Body of pancreas (tissue), 4 donors: ENCODE measurements around the gene DCUN1D1.

Experiments used
- POLR2A ChIP-seq, 3 donors: fragments of 450-650 bp; IDR thresholded peaks; one replicate each; pipeline ENCODE4 v1.6.1; 2016; ENCODE audit warnings: antibody characterized with exemption in 3 of 3, mild to moderate bottlenecking in 2 of 3
- TF ChIP-seq, protein P1 (sequence below), 7 experiments: fragments of 450-650 bp in 4 of 7; fragments of 200-600 bp in 3 of 7; sonication (generic) in 3 of 7; IDR thresholded peaks; one replicate each; pipeline ENCODE4 v1.5.1; 2016 to 2019; ENCODE audit warnings: antibody characterized with exemption in 7 of 7

DNA sequence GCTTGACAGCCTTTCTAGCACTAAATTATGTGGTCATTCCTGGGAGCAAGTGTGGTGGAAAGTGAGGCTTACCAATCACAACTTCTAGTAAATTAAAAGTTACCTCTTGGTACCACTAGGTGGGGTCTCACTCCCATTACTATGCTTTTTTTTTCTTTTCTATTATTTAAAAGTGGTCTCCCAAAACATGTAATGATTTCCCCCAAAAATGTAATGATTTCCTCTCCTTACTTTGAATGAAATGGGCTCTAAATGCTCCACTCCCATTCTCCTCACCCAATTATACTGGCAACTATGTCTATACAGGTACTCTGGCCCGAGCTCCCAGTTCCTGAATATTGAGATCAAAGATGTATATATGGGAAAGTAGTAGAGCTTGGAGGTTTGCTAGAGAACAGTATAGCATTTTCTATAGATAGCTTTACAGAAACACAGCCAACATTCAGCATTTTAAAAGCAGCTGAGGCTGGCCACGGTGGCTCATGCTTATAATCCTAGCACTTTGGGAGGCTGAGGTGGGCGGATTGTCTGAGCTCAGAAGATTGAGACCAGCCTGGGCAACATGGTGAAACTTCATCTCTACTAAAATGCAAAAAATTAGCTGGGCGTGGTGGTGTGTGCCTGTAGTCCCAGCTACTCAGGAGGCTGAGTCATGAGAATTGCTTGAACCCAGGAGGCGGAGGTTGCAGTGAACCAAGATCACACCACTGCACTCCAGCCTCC lies 70.9 kb downstream of the DCUN1D1 start:
- TF ChIP-seq, protein P1, sequence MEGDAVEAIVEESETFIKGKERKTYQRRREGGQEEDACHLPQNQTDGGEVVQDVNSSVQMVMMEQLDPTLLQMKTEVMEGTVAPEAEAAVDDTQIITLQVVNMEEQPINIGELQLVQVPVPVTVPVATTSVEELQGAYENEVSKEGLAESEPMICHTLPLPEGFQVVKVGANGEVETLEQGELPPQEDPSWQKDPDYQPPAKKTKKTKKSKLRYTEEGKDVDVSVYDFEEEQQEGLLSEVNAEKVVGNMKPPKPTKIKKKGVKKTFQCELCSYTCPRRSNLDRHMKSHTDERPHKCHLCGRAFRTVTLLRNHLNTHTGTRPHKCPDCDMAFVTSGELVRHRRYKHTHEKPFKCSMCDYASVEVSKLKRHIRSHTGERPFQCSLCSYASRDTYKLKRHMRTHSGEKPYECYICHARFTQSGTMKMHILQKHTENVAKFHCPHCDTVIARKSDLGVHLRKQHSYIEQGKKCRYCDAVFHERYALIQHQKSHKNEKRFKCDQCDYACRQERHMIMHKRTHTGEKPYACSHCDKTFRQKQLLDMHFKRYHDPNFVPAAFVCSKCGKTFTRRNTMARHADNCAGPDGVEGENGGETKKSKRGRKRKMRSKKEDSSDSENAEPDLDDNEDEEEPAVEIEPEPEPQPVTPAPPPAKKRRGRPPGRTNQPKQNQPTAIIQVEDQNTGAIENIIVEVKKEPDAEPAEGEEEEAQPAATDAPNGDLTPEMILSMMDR (IDR thresholded peaks at IDR 0.05), result peak in 6 of 7 experiments; percentile 17 to 39 (median 32)
- TF ChIP-seq POLR2A (IDR thresholded peaks at IDR 0.05), result no peak
